Astrocyte of the spinal cord (primary cell): Measurements from ENCODE around the gene GGACT.
A peak's percentile ranks its signal among the peaks of the same experiment; 100 is the strongest.

ENCODE experiments used
- DNase-seq: peaks from one replicate; pipeline ENCODE4 v3.0.0; 2011; ENCODE audit warnings: low read depth, low spot score
- H3K4me3 ChIP-seq: 2 replicates; pipeline ENCODE4 v1.5.1; 2011; ENCODE audit warnings: low read depth, mild to moderate bottlenecking, low read length, moderate library complexity
- CTCF ChIP-seq: IDR thresholded peaks from 2 replicates; pipeline ENCODE4 v1.5.1; 2012; ENCODE audit warnings: low read depth, mild to moderate bottlenecking, low read length, inconsistent platforms
- in situ Hi-C: cut with HindIII; loops from 2 replicates; pipeline ENCODE4 v1.10.0; 2017; ENCODE audit warnings: low sequenced_read_pairs

GGACT gene

GRCh38 chr13:100546713-100547405 is 41.7 kb downstream of the GGACT start:
- DNase-seq, result no peak
- no peak for TF ChIP-seq CTCF
- no peak overlapping the region for H3K4me3 ChIP-seq
- in situ Hi-C loops, result no loop called here

DNA sequence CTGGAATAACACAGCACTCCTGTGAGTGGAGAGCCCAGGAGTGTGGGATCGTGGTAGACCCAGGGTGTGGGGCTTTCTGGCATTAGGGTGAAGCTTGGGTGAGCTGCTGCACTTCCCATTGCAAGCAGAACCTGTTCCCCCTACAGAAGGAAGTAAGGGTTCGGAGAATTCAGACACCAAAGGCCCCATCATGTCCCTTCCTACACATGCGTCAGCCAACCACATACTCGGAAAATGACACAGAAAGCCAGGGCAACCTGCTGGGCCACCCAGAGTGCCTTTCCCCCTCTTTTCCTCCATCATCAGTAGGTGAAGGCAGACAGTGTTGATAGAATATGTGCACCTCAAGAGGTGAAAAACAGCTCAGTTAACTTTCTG is 42.9 kb downstream of the GGACT start:
- no peak for TF ChIP-seq CTCF
- in situ Hi-C loops, result no loop called here
- no peak for DNase-seq
- no peak overlapping the region for H3K4me3 ChIP-seq

GRCh38 chr13:100544866-100545683 is 43.5 kb downstream of the GGACT start:
- no peak overlapping the region for H3K4me3 ChIP-seq
- TF ChIP-seq CTCF, result no peak
- in situ Hi-C loops, result no loop called here
- no peak for DNase-seq

GRCh38 chr13:100543872-100544602 is 44.6 kb downstream of the GGACT start:
- DNase-seq, result peak; percentile 47
- no peak overlapping the region for H3K4me3 ChIP-seq
- in situ Hi-C loops, result no loop called here
- no peak for TF ChIP-seq CTCF

GRCh38 chr13:100542826-100543156 is 45.8 kb downstream of the GGACT start:
- H3K4me3 ChIP-seq, result no peak overlapping the region
- TF ChIP-seq CTCF, result peak; percentile 61
- in situ Hi-C loops, result no loop called here
- DNase-seq, result peak; percentile 71

GRCh38 chr13:100541897-100542825 is 46.4 kb downstream of the GGACT start:
- DNase-seq, result no peak
- in situ Hi-C loops, result no loop called here

More at GRCh38 chr13:100541897-100542825, 46.4 kb downstream of the GGACT start:
- H3K4me3 ChIP-seq, result no peak overlapping the region
- TF ChIP-seq CTCF, result no peak
